SH-SY5Y (cell line): ENCODE data around the gene SARDH.

Experiments
- GATA2 ChIP-seq: IDR thresholded peaks from 2 replicates; pipeline ENCODE4 v1.6.1; 2011; ENCODE audit warnings: mild to moderate bottlenecking, low read depth, low read length
- GATA3 ChIP-seq: IDR thresholded peaks from 2 replicates; pipeline ENCODE4 v1.6.1; 2011; ENCODE audit warnings: low read depth, mild to moderate bottlenecking, low read length, moderate library complexity

DNA sequence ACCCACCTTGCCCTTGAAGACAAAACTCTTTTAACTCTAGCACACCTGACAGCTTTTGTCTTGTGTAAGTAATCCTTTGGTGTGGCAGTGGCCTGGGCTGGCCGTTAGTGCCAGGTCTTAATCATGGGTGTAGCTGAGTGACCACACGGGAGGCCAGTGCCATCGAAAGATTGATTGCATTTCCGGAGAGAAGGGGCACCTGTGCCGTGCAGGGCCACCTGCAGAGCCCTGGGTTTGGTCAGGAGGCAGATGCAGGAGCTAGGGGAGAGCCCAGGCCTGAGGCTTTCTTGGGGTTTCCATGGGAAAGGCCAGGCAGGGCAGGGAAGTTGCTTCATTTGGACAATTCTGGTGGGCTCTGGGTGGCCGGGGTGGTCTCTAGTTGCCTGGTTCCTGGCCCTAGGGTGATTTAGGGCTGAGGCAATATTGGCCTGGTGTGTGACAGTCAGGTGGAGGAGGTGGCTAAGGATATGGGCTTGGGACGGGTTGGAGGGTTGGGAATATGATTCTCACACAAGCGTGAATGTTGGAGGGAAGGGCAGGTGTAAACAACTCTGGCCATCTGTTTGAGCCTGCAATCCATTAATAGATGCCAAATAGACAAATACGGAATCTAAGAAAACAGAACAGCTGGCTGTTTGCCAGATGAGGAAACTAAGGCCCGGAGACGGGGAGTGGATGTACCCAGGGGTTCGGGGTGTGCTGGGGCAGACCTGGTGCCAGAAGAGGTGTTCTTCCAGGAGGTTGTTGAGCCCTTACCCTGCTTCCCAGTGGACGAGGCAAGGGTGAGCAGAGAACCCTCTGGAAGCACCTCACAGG is 97.4 kb downstream of the SARDH start:
- TF ChIP-seq GATA2, result no peak
- TF ChIP-seq GATA3, result no peak
